HepG2 (cell line): ENCODE measurements around the gene ATP10D. TPM values are rescaled to one million over a fixed set of nuclear protein-coding genes. Genes with fewer than 3 reads are reported as not detected.

ENCODE experiments used
- HDAC2 ChIP-seq: sonication (generic); formaldehyde crosslinking; IDR thresholded peaks from 2 replicates; pipeline ENCODE4 v1.4.0; 2020; ENCODE audit warnings: missing genetic modification reagents
- HNF4G ChIP-seq, 2 experiments: sonication (generic) in 1 of 2; formaldehyde crosslinking in 1 of 2; IDR thresholded peaks; 2 replicates each; pipeline versions ENCODE4 v1.4.0 to v1.6.1; 2011 to 2020; ENCODE audit warnings: borderline replicate concordance in 2 of 2, low read depth in 2 of 2, mild to moderate bottlenecking in 2 of 2, low read length in 1 of 2, missing genetic modification reagents in 1 of 2, moderate library complexity in 1 of 2
- ISX ChIP-seq: sonication (generic); formaldehyde crosslinking; conservative IDR thresholded peaks from 2 replicates; pipeline ENCODE4 v1.5.0; 2020; ENCODE audit warnings: missing genetic modification reagents
- MNT ChIP-seq: fragments of 450-650 bp; IDR thresholded peaks from 2 replicates; pipeline ENCODE4 v1.6.1; 2016
- NFIC ChIP-seq: IDR thresholded peaks from 2 replicates; pipeline ENCODE4 v1.6.1; 2012; ENCODE audit warnings: mild to moderate bottlenecking, low read length, inconsistent platforms
- NFKB2 ChIP-seq: sonication (generic); formaldehyde crosslinking; IDR thresholded peaks from 2 replicates; pipeline ENCODE4 v1.4.0; 2020; ENCODE audit warnings: missing genetic modification reagents, borderline replicate concordance
- NKX3-1 ChIP-seq: sonication (generic); formaldehyde crosslinking; IDR thresholded peaks from 2 replicates; pipeline ENCODE4 v1.5.0; 2020; ENCODE audit warnings: missing genetic modification reagents
- PREB ChIP-seq: sonication (generic); formaldehyde crosslinking; IDR thresholded peaks from 2 replicates; pipeline ENCODE4 v1.4.0; 2020; ENCODE audit warnings: missing genetic modification reagents
- SIX1 ChIP-seq: sonication (generic); formaldehyde crosslinking; IDR thresholded peaks from 2 replicates; pipeline ENCODE4 v1.4.0; 2020; ENCODE audit warnings: missing genetic modification reagents, borderline replicate concordance
- TBX2 ChIP-seq: sonication (generic); formaldehyde crosslinking; IDR thresholded peaks from 2 replicates; pipeline ENCODE4 v1.5.0; 2020; ENCODE audit warnings: missing genetic modification reagents, mild to moderate bottlenecking, borderline replicate concordance
- THAP7 ChIP-seq: sonication (generic); formaldehyde crosslinking; IDR thresholded peaks from 2 replicates; pipeline ENCODE4 v1.8.1; 2023; ENCODE audit warnings: mild to moderate bottlenecking, missing genetic modification reagents
- TOPORS ChIP-seq: sonication (generic); formaldehyde crosslinking; IDR thresholded peaks from 2 replicates; pipeline ENCODE4 v1.8.0; 2023; ENCODE audit warnings: mild to moderate bottlenecking, missing genetic modification reagents
- ZBTB46 ChIP-seq: sonication (generic); formaldehyde crosslinking; IDR thresholded peaks from 2 replicates; pipeline ENCODE4 v1.4.0; 2020; ENCODE audit warnings: mild to moderate bottlenecking, missing genetic modification reagents, borderline replicate concordance
- ZNF282 ChIP-seq: fragments of 450-650 bp; IDR thresholded peaks from 2 replicates; pipeline ENCODE4 v1.6.1; 2018; ENCODE audit not compliant: partially characterized antibody
- ZSCAN25 ChIP-seq: sonication (generic); formaldehyde crosslinking; IDR thresholded peaks from 2 replicates; pipeline ENCODE4 v1.8.0; 2022; ENCODE audit warnings: mild to moderate bottlenecking, missing genetic modification reagents
- polyA plus RNA-seq, 8 experiments: library from polyadenylated mRNA; depleted of rRNA in 3 of 8; stranded (reverse) in 7 of 8; unstranded in 1 of 8; fragments of >200 nt; fragmentation: Illumina TruSeq in 4 of 8; extraction: Trizol in 4 of 8; gene quantifications; 2 replicates each; pipeline versions ENCODE4 v1.2.1 to v1.2.3, GENCODE V29; 2011 to 2016; ENCODE audit warnings: low read depth in 4 of 8, missing spikeins in 1 of 8, mixed read lengths in 1 of 8; ENCODE audit not compliant: insufficient read depth in 1 of 8
- total RNA-seq, 5 experiments: library from RNA; depleted of rRNA; stranded (reverse); fragments of >200 nt; fragmentation: Illumina TruSeq; extraction: Trizol; gene quantifications; 2 replicates each; pipeline ENCODE4 v1.2.3, GENCODE V29; 2016; ENCODE audit warnings: low read depth in 1 of 5
- TF ChIP-seq, protein P1 (sequence below): IDR thresholded peaks from 2 replicates; pipeline ENCODE4 v1.6.1; 2016; ENCODE audit warnings: missing biosample characterization, missing genetic modification reagents, low read depth
- TF ChIP-seq, protein P2 (sequence below): IDR thresholded peaks from 2 replicates; pipeline ENCODE4 v1.6.1; 2012; ENCODE audit warnings: low read length, improper control_type of control experiment
- TF ChIP-seq, protein P3 (sequence below): sonication (generic); formaldehyde crosslinking; IDR thresholded peaks from 2 replicates; pipeline ENCODE4 v1.4.0; 2020; ENCODE audit warnings: mild to moderate bottlenecking, missing genetic modification reagents

Gene ATP10D
- total and polyA plus RNA-seq, 2 of the 13 experiments (the other 11 are each of a cell fraction or from before 2014, with no cell fraction given), result 2.2 to 9.8 TPM

GRCh38 chr4:47485047-47485692 is at the start of gene ATP10D (continued):
- TF ChIP-seq, protein P1, sequence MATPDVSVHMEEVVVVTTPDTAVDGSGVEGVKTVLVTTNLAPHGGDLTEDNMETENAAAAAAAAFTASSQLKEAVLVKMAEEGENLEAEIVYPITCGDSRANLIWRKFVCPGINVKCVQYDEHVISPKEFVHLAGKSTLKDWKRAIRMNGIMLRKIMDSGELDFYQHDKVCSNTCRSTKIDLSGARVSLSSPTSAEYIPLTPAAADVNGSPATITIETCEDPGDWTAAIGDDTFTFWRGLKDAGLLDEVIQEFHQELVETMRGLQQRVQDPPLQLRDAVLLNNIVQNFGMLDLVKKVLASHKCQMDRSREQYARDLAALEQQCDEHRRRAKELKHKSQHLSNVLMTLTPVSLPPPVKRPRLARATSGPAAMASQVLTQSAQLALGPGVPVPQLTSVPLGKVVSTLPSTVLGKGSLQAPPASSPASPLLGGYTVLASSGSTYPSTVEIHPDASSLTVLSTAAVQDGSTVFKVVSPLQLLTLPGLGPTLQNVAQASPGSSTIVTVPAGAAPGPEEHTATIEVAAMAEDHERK (CRISPR knock-in tag), result no peak
- TF ChIP-seq MNT (no peak), ZBTB46 (CRISPR knock-in tag) (no peak), TBX2 (CRISPR knock-in tag) (no peak; the same call in 1 of the 2 replicates), HNF4G (IDR thresholded peaks at IDR 0.05; ENCODE audit: borderline replicate concordance, low read depth, low read length) (no peak), HNF4G (CRISPR knock-in tag; IDR thresholded peaks at IDR 0.05; ENCODE audit: borderline replicate concordance, low read depth) (no peak), NFKB2 (peak; percentile 69; the same call in 1 of the 2 replicates), ZNF282 (no peak), NFIC (no peak), THAP7 (CRISPR knock-in tag) (no peak), PREB (no peak), ISX (CRISPR knock-in tag) (no peak), HDAC2 (CRISPR knock-in tag) (peak; percentile 71; the same call in 1 of the 2 replicates), NKX3-1 (CRISPR knock-in tag) (no peak), SIX1 (CRISPR knock-in tag) (no peak), ZSCAN25 (CRISPR knock-in tag) (no peak), TOPORS (CRISPR knock-in tag) (no peak)
- TF ChIP-seq, protein P2, sequence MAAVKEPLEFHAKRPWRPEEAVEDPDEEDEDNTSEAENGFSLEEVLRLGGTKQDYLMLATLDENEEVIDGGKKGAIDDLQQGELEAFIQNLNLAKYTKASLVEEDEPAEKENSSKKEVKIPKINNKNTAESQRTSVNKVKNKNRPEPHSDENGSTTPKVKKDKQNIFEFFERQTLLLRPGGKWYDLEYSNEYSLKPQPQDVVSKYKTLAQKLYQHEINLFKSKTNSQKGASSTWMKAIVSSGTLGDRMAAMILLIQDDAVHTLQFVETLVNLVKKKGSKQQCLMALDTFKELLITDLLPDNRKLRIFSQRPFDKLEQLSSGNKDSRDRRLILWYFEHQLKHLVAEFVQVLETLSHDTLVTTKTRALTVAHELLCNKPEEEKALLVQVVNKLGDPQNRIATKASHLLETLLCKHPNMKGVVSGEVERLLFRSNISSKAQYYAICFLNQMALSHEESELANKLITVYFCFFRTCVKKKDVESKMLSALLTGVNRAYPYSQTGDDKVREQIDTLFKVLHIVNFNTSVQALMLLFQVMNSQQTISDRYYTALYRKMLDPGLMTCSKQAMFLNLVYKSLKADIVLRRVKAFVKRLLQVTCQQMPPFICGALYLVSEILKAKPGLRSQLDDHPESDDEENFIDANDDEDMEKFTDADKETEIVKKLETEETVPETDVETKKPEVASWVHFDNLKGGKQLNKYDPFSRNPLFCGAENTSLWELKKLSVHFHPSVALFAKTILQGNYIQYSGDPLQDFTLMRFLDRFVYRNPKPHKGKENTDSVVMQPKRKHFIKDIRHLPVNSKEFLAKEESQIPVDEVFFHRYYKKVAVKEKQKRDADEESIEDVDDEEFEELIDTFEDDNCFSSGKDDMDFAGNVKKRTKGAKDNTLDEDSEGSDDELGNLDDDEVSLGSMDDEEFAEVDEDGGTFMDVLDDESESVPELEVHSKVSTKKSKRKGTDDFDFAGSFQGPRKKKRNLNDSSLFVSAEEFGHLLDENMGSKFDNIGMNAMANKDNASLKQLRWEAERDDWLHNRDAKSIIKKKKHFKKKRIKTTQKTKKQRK, result no peak
- TF ChIP-seq, protein P3, sequence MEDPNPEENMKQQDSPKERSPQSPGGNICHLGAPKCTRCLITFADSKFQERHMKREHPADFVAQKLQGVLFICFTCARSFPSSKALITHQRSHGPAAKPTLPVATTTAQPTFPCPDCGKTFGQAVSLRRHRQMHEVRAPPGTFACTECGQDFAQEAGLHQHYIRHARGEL (CRISPR knock-in tag), result no peak
